ENCODE data around the gene PHF13.

PHF13 gene

DNA sequence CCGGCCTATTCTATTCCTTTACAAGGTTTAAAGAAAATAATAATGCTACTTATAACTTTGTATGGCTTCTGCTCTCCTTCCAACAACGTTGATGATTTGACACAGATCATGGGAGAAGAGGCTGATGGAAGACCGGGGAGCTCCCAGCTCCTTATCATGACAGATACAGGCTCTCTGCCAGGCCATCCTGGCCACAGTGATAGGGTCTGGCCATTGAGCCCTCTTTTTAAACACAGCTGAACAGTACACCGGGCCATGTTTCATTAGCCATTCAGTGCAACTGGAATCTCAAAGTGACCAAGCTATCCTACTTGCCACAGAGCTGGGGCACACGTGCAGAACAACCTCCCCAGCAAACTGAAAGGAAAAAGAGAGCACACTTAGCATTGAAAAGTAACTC is 53.2 kb downstream of the PHF13 start:
- no peak for DNase-seq

DNA sequence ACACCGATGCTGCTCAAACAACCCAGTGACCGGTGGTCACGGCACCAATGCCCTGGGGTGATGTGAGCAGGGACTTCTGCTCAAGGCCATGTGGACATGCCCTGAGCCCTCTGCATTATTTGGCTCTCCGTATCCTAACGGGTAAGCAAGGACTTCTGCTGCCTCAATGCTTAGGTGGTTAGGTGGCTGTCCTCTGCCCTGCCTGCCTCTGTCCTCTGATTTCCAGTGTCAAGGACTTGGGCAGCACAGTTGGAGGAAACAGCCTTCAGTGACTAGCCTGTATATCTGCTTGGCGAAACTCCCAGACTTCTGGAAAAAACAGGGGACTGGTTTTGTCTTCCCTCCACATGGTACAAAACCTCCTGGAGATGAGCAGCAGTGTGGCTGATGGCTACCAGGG is 53.6 kb downstream of the PHF13 start:
- DNase-seq = no peak

DNA sequence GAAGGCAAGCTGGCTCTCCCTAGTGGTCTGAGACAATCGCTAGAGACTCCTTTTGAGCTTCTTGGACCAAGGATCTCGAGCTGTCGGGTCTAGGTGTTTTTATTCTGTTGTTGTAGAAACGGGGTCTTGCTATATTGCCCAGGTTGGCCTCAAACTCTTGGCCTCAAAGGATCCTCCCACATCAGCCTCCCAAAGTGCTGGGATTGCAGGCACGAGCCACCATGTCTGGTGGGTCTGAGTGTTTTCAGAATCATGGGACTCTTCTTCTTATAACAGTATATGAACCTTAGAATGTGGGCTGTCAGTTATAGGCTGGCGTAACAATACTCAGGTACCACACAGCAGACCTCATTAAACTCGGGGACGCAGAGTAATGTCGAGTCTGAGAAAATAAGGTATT is 55.0 kb downstream of the PHF13 start:
- DNase-seq = no peak

DNA sequence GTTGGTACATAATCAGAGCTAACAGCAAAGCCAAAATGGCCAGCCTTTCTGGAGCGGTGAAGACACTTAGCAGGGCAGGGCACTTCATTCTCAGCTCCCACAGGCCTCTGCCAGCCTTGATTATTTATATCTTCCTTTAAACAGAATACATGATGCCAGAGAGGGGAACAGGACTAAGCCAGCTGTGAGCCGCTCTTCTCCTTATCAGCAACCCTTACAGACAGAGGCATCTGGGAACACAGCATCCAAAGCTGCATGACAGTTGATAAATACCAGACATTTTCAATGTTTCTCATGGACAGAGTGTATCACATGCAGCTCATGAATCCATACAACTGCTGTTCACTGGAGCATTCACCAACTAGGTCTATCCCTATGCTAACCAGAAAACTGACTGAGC is 59.0 kb downstream of the PHF13 start:
- no peak for DNase-seq
